ENCODE results near the gene SRRM4.

The SRRM4 gene

GRCh38 chr12:119177724-119178380 is 196.5 kb downstream of the SRRM4 start:
- H3K4me3 ChIP-seq (replicated peaks; ENCODE audit: insufficient read depth, low read length) = no peak overlapping the region
- H3K27ac ChIP-seq (replicated peaks) = no peak overlapping the region

GRCh38 chr12:119178544-119179334 is 197.4 kb downstream of the SRRM4 start, which contains the start of gene HSPB8:
TSS of gene HSPB8 (plus strand) at chr12:119178931. CDS start at chr12:119179313, 382 bp downstream.
- Histone ChIP-seq H3K27ac (replicated peaks) (no peak within 1 kb of the TSS), H3K27me3 (ENCODE audit: insufficient read depth, poor library complexity, severe bottlenecking) (peaks cover 3% of the 10 kb centered on the region), H3K4me3 (replicated peaks; ENCODE audit: insufficient read depth, low read length) (no peak within 1 kb of the TSS)
- TF ChIP-seq POLR2AphosphoS5 (IDR thresholded peaks at IDR 0.05; ENCODE audit: low read depth) (no peak), CTCF (IDR thresholded peaks at IDR 0.05; ENCODE audit: insufficient read depth, low read length) (no peak), GABPA (IDR thresholded peaks at IDR 0.05; ENCODE audit: low read depth) (no peak), SPI1 (IDR thresholded peaks at IDR 0.05; ENCODE audit: borderline replicate concordance, low read depth) (no peak), REST (IDR thresholded peaks at IDR 0.05; ENCODE audit: insufficient replicate concordance, low read depth) (no peak)
- DNase-seq (ENCODE audit: low read depth in 1 of 2, low spot score in 1 of 2) = no peak

More at GRCh38 chr12:119177724-119178380, 196.5 kb downstream of the SRRM4 start:
- DNase-seq (ENCODE audit: low read depth in 1 of 2, low spot score in 1 of 2) = no peak
- TF ChIP-seq POLR2AphosphoS5 (IDR thresholded peaks at IDR 0.05; ENCODE audit: low read depth) (no peak), GABPA (IDR thresholded peaks at IDR 0.05; ENCODE audit: low read depth) (no peak), REST (IDR thresholded peaks at IDR 0.05; ENCODE audit: insufficient replicate concordance, low read depth) (no peak), CTCF (IDR thresholded peaks at IDR 0.05; ENCODE audit: insufficient read depth, low read length) (no peak), SPI1 (IDR thresholded peaks at IDR 0.05; ENCODE audit: borderline replicate concordance, low read depth) (no peak)
- H3K27me3 ChIP-seq (ENCODE audit: insufficient read depth, poor library complexity, severe bottlenecking) = peaks cover 3% of the 10 kb centered on the region

- peaks cover 3% of the 10 kb centered on the region for H3K27me3 ChIP-seq (ENCODE audit: insufficient read depth, poor library complexity, severe bottlenecking)
- TF ChIP-seq SPI1 (IDR thresholded peaks at IDR 0.05; ENCODE audit: borderline replicate concordance, low read depth) (no peak), GABPA (IDR thresholded peaks at IDR 0.05; ENCODE audit: low read depth) (no peak), POLR2AphosphoS5 (IDR thresholded peaks at IDR 0.05; ENCODE audit: low read depth) (no peak), CTCF (IDR thresholded peaks at IDR 0.05; ENCODE audit: insufficient read depth, low read length) (no peak), REST (IDR thresholded peaks at IDR 0.05; ENCODE audit: insufficient replicate concordance, low read depth) (no peak)
- no peak overlapping the region for H3K4me3 ChIP-seq (replicated peaks; ENCODE audit: insufficient read depth, low read length)
- no peak overlapping the region for H3K27ac ChIP-seq (replicated peaks)
- no peak for DNase-seq (ENCODE audit: low read depth in 1 of 2, low spot score in 1 of 2)
Measured at GRCh38 chr12:119179335-119180021, 198.1 kb downstream of the SRRM4 start.

All from HL-60 (cell line).